ENCODE data around the gene SPATA13. TPM values are rescaled to one million over a fixed set of nuclear protein-coding genes. Genes with fewer than 3 reads are reported as not detected.

The SPATA13 gene
- total RNA-seq, 1 experiment from 2014 or later: 28.7 TPM

GRCh38 chr13:24159357-24159756, 1.2 kb upstream of the SPATA13 start:
- H3K27me3 ChIP-seq (ENCODE audit: insufficient read depth, low read depth): no peaks in the 10 kb centered on the region
- no peak overlapping the region for H2AFZ ChIP-seq
- peaks cover 36% of the 10 kb centered on the region for H3K79me2 ChIP-seq (ENCODE audit: low read depth)
- peaks cover 26% of the 10 kb centered on the region for H3K4me1 ChIP-seq (replicated peaks; ENCODE audit: insufficient read depth)
- no peaks in the 10 kb centered on the region for H3K36me3 ChIP-seq (ENCODE audit: low read depth)
- 0 out of 2 replicates have a peak overlapping the region, but pooled peaks have one; percentile 75 for H3K4me3 ChIP-seq
- POLR2A ChIA-PET (ENCODE audit: unreplicated experiment): interaction anchor here (1.4 kb wide), 1 partner anchor 10 kb away, joined by 31 read pairs; no protein-coding TSS in a partner anchor
- no peak for DNase-seq
- intact Hi-C loops (cut with micrococcal nuclease; ENCODE audit: unreplicated experiment): no loop called here
- H3F3A ChIP-seq (ENCODE audit: insufficient read depth, low read depth): peaks cover 15% of the 10 kb centered on the region; the same call in 1 of the 2 replicates
- no TSS peak for BruUV-seq (replicated peaks)
- H4K20me1 ChIP-seq (ENCODE audit: insufficient read depth): peaks cover 18% of the 10 kb centered on the region
- H3K9me2 ChIP-seq (ENCODE audit: insufficient read depth): no peaks in the 10 kb centered on the region
- TF ChIP-seq, protein P1, sequence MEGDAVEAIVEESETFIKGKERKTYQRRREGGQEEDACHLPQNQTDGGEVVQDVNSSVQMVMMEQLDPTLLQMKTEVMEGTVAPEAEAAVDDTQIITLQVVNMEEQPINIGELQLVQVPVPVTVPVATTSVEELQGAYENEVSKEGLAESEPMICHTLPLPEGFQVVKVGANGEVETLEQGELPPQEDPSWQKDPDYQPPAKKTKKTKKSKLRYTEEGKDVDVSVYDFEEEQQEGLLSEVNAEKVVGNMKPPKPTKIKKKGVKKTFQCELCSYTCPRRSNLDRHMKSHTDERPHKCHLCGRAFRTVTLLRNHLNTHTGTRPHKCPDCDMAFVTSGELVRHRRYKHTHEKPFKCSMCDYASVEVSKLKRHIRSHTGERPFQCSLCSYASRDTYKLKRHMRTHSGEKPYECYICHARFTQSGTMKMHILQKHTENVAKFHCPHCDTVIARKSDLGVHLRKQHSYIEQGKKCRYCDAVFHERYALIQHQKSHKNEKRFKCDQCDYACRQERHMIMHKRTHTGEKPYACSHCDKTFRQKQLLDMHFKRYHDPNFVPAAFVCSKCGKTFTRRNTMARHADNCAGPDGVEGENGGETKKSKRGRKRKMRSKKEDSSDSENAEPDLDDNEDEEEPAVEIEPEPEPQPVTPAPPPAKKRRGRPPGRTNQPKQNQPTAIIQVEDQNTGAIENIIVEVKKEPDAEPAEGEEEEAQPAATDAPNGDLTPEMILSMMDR (conservative IDR thresholded peaks at IDR 0.05): no peak
- TF ChIP-seq EZH2 (IDR thresholded peaks at IDR 0.05; ENCODE audit: low read depth): no peak
- peak overlapping the region; percentile 86 for H3K27ac ChIP-seq
- CTCF ChIA-PET: no interaction called here
- H3K4me2 ChIP-seq: peak overlapping the region; percentile 88
- no peaks in the 10 kb centered on the region for H3K9me3 ChIP-seq (ENCODE audit: insufficient read depth, low read depth)

DNA sequence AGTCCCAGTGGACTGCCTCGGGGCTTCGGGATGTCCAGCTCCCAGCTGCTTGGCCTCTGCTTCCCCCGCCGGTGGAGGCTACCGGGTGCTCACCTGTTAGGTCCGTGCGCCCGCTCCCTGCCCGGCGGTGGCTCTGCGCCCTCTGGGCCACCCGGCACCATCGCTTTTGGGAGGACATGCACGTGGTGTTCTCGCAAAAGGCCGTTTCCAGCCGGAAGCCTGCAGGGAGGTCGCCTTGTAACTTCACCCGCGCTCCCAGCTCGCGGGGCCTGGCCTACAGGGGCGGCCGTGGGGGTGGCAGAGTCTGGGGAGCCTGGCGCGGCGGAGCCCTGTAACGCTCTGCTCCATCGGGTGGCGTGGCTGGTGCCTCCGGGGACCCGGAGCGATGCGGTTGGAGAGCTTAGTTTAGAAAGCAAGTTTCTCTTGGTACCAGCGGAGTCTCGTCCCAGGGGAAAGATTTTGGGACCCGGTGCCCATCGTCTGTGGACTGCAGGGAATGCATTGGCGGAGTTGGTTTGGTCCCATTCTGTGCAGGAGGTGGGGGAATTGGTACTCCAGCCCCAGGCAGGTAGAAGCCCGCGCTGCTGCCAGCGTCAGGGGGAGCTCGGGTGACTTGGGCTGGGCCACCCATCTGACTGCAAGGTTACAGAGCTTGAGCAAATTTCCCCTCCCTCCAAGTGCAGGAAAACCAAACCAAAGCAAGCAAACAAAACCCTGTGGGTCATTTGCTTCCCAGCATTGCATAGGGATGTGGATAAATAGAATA, 673 bp downstream of the SPATA13 start:
- TF ChIP-seq EZH2 (IDR thresholded peaks at IDR 0.05; ENCODE audit: low read depth): no peak
- TF ChIP-seq, protein P1 (conservative IDR thresholded peaks at IDR 0.05): no peak
- BruUV-seq (replicated peaks): no TSS peak
- peaks cover 54% of the 10 kb centered on the region for H3K79me2 ChIP-seq (ENCODE audit: low read depth)
- ChIA-PET CTCF (interaction anchor here (0.8 kb wide), 1 partner anchor 34 kb away, joined by 3 read pairs; no protein-coding TSS in a partner anchor), POLR2A (ENCODE audit: unreplicated experiment) (interaction anchor here (0.6 to 1.4 kb wide), 5 partner anchors 11 to 629 kb away, joined by 3 to 31 read pairs (median 8); no protein-coding TSS in a partner anchor)
- no peaks in the 10 kb centered on the region for H3K9me3 ChIP-seq (ENCODE audit: insufficient read depth, low read depth)
- no peaks in the 10 kb centered on the region for H3K9me2 ChIP-seq (ENCODE audit: insufficient read depth)
- H3K36me3 ChIP-seq (ENCODE audit: low read depth): 0 out of 2 replicates have a peak, but pooled peaks cover 4% of the 10 kb centered on the region
- peaks cover 26% of the 10 kb centered on the region for H3K4me1 ChIP-seq (replicated peaks; ENCODE audit: insufficient read depth)
- H4K20me1 ChIP-seq (ENCODE audit: insufficient read depth): peaks cover 18% of the 10 kb centered on the region
- H3K4me2 ChIP-seq: peak overlapping the region; percentile 88
- intact Hi-C loops (cut with micrococcal nuclease; ENCODE audit: unreplicated experiment): loop anchor here (1.0 to 5.0 kb wide), 3 partner anchors 34 to 124 kb away; no protein-coding TSS in a partner anchor
- H3K27ac ChIP-seq: peak overlapping the region; percentile 41
- peak overlapping the region; percentile 75 for H3K4me3 ChIP-seq
- H2AFZ ChIP-seq: peak overlapping the region; percentile 88
- DNase-seq: peak; percentile 40 to 45
- peaks cover 15% of the 10 kb centered on the region; the same call in 1 of the 2 replicates for H3F3A ChIP-seq (ENCODE audit: insufficient read depth, low read depth)
- no peaks in the 10 kb centered on the region for H3K27me3 ChIP-seq (ENCODE audit: insufficient read depth, low read depth)

DNA sequence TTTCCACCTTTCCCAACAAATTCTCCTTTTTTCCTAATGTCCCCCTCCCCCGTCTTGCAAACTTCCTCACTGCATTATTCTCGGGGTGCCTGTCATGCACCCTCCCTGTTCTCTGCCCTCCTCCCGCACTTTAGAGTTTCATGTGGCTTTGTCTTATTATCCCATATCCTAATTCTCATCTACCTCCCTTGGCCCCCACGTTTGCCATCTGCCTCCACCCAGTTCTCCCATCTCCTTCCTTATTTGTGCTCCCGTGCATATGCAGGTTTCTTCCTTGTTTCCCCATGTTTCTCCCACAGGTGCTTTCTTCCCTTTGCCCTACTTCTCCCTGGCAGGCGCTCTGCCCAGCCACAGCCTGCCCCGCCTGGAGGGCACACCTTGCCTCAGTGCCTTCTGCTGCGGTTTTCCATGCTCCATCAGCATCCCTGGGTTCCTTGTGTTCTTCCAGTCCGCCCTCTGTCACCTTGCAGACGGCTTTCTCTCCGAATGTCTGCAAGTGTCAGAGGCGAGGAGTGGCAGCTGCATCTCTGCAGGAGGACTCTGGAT, 1.5 kb downstream of the SPATA13 start:
- Histone ChIP-seq H3K27ac (peak overlapping the region; percentile 41), H3K27me3 (ENCODE audit: insufficient read depth, low read depth) (no peaks in the 10 kb centered on the region), H3K36me3 (ENCODE audit: low read depth) (0 out of 2 replicates have a peak, but pooled peaks cover 10% of the 10 kb centered on the region), H4K20me1 (ENCODE audit: insufficient read depth) (peaks cover 20% of the 10 kb centered on the region), H3K4me1 (replicated peaks; ENCODE audit: insufficient read depth) (peaks cover 26% of the 10 kb centered on the region), H3K9me3 (ENCODE audit: insufficient read depth, low read depth) (no peaks in the 10 kb centered on the region), H3K4me2 (peak overlapping the region; percentile 88), H3K9me2 (ENCODE audit: insufficient read depth) (no peaks in the 10 kb centered on the region), H2AFZ (peak overlapping the region; percentile 88), H3F3A (ENCODE audit: insufficient read depth, low read depth) (peaks cover 15% of the 10 kb centered on the region; the same call in 1 of the 2 replicates), H3K4me3 (peak overlapping the region; percentile 75), H3K79me2 (ENCODE audit: low read depth) (peaks cover 61% of the 10 kb centered on the region)
- TF ChIP-seq, protein P1 (conservative IDR thresholded peaks at IDR 0.05): no peak
- TF ChIP-seq EZH2 (IDR thresholded peaks at IDR 0.05; ENCODE audit: low read depth): no peak
- peak; percentile 44 to 70 for DNase-seq
- CTCF ChIA-PET: interaction anchor here (0.8 kb wide), 1 partner anchor 35 kb away, joined by 3 read pairs; no protein-coding TSS in a partner anchor
- intact Hi-C loops (cut with micrococcal nuclease; ENCODE audit: unreplicated experiment): loop anchor here (1.0 to 5.0 kb wide), 4 partner anchors 35 to 125 kb away; no protein-coding TSS in a partner anchor
- no TSS peak for BruUV-seq (replicated peaks)
- POLR2A ChIA-PET (ENCODE audit: unreplicated experiment): no interaction called here

Data from PC-9 (cell line).